HG03571 (cell line): ENCODE measurements around the gene HTR6.
"Not testable (repeated sequence)": the region's sequence is repeated elsewhere in the genome, so short reads cannot be mapped to it uniquely, and the experiment has no call there.

ENCODE experiments used
- ATAC-seq: cut with Tn5 transposase; IDR thresholded peaks from one replicate; pipeline ENCODE4 v1.9.1; 2021; ENCODE audit not compliant: unreplicated experiment

HTR6 gene

GRCh38 chr1:19637606-19638005 is 27.1 kb upstream of the HTR6 start:
- ATAC-seq: no peak

- ATAC-seq: not testable (repeated sequence)
These were observed 25.4 kb upstream of the HTR6 start for GRCh38 chr1:19639228-19639627.

- ATAC-seq: no peak
These were observed 24.7 kb upstream of the HTR6 start for GRCh38 chr1:19639999-19640362.

GRCh38 chr1:19640363-19641316 is 24.0 kb upstream of the HTR6 start:
- ATAC-seq: no peak

GRCh38 chr1:19643121-19643520 is 21.6 kb upstream of the HTR6 start:
- ATAC-seq: no peak

GRCh38 chr1:19643602-19644394 is 20.9 kb upstream of the HTR6 start, which contains the start of gene NBL1:
Gene NBL1 (plus strand): TSS chr1:19644311. CDS start chr1:19655031, 10,720 bp downstream.
- peak; percentile 54 for ATAC-seq

- peak; percentile 36 for ATAC-seq
These were observed 20.3 kb upstream of the HTR6 start for GRCh38 chr1:19644395-19644680.

- ATAC-seq: no peak
These were observed 19.8 kb upstream of the HTR6 start for GRCh38 chr1:19644681-19645410.

GRCh38 chr1:19645411-19646251 is 19.0 kb upstream of the HTR6 start:
- no peak for ATAC-seq

GRCh38 chr1:19646377-19647319 is 18.0 kb upstream of the HTR6 start:
- ATAC-seq: no peak

GRCh38 chr1:19647643-19648042 is 17.0 kb upstream of the HTR6 start:
- ATAC-seq: no peak

- no peak for ATAC-seq
These were observed 16.4 kb upstream of the HTR6 start for GRCh38 chr1:19648239-19648638.

GRCh38 chr1:19648689-19649088 is 16.0 kb upstream of the HTR6 start:
- ATAC-seq: no peak

- no peak for ATAC-seq
These were observed 14.1 kb upstream of the HTR6 start for GRCh38 chr1:19650416-19651140.

GRCh38 chr1:19651141-19651737 is 13.4 kb upstream of the HTR6 start:
- ATAC-seq: no peak

- ATAC-seq: no peak
These were observed 10.3 kb upstream of the HTR6 start for GRCh38 chr1:19654386-19654785.

GRCh38 chr1:19654886-19655717 is 9.6 kb upstream of the HTR6 start:
- no peak for ATAC-seq

GRCh38 chr1:19655718-19656080 is 9.0 kb upstream of the HTR6 start:
- no peak for ATAC-seq
